HL-60 (cell line): ENCODE results near the gene USF2.

Experiments
- POLR2AphosphoS5 ChIP-seq: IDR thresholded peaks from 2 replicates; pipeline ENCODE4 v1.6.1; 2012; ENCODE audit warnings: low read depth
- TF ChIP-seq, protein P1 (sequence below): IDR thresholded peaks from one replicate; pipeline ENCODE4 v1.5.1; 2011; ENCODE audit warnings: low read length, control low read depth, inconsistent platforms; ENCODE audit not compliant: insufficient read depth
- TF ChIP-seq, protein P2 (sequence below): IDR thresholded peaks from 2 replicates; pipeline ENCODE4 v1.6.1; 2012; ENCODE audit warnings: low read depth; ENCODE audit not compliant: insufficient replicate concordance

DNA sequence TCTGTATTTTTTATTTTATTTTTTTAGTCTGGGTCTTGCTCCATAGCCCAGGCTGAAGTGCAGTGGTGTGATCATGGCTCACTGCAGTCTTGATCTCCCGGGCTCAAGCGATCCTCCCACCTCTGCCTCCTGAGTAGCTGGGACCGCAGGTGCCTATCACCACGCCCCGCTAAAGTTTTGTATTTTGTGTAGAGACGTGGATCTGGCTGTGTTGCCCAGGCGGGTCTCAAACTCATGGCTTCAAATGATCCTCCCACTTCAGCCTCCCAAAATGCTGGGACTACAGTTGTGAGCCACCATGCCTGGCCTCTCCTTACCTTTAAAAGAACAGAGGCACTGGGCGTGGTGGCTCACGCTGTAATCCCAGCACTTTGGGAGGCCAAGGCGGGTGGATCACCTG is 19.0 kb downstream of the USF2 start:
- TF ChIP-seq, protein P1, sequence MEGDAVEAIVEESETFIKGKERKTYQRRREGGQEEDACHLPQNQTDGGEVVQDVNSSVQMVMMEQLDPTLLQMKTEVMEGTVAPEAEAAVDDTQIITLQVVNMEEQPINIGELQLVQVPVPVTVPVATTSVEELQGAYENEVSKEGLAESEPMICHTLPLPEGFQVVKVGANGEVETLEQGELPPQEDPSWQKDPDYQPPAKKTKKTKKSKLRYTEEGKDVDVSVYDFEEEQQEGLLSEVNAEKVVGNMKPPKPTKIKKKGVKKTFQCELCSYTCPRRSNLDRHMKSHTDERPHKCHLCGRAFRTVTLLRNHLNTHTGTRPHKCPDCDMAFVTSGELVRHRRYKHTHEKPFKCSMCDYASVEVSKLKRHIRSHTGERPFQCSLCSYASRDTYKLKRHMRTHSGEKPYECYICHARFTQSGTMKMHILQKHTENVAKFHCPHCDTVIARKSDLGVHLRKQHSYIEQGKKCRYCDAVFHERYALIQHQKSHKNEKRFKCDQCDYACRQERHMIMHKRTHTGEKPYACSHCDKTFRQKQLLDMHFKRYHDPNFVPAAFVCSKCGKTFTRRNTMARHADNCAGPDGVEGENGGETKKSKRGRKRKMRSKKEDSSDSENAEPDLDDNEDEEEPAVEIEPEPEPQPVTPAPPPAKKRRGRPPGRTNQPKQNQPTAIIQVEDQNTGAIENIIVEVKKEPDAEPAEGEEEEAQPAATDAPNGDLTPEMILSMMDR: no peak
- TF ChIP-seq POLR2AphosphoS5: no peak
- TF ChIP-seq, protein P2, sequence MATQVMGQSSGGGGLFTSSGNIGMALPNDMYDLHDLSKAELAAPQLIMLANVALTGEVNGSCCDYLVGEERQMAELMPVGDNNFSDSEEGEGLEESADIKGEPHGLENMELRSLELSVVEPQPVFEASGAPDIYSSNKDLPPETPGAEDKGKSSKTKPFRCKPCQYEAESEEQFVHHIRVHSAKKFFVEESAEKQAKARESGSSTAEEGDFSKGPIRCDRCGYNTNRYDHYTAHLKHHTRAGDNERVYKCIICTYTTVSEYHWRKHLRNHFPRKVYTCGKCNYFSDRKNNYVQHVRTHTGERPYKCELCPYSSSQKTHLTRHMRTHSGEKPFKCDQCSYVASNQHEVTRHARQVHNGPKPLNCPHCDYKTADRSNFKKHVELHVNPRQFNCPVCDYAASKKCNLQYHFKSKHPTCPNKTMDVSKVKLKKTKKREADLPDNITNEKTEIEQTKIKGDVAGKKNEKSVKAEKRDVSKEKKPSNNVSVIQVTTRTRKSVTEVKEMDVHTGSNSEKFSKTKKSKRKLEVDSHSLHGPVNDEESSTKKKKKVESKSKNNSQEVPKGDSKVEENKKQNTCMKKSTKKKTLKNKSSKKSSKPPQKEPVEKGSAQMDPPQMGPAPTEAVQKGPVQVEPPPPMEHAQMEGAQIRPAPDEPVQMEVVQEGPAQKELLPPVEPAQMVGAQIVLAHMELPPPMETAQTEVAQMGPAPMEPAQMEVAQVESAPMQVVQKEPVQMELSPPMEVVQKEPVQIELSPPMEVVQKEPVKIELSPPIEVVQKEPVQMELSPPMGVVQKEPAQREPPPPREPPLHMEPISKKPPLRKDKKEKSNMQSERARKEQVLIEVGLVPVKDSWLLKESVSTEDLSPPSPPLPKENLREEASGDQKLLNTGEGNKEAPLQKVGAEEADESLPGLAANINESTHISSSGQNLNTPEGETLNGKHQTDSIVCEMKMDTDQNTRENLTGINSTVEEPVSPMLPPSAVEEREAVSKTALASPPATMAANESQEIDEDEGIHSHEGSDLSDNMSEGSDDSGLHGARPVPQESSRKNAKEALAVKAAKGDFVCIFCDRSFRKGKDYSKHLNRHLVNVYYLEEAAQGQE: no peak
